Breast epithelium (tissue), 3 donors: ENCODE data around the gene MAT2B.

Source experiments
- POLR2A ChIP-seq: fragments of 450-650 bp; IDR thresholded peaks from one replicate; pipeline ENCODE4 v1.6.1; 2016; ENCODE audit warnings: antibody characterized with exemption, mild to moderate bottlenecking, moderate library complexity
- POLR2AphosphoS5 ChIP-seq, 3 donors: sonication (generic); formaldehyde crosslinking; IDR thresholded peaks; one replicate each; pipeline ENCODE4 v1.6.1; 2017; ENCODE audit warnings: antibody characterized with exemption in 3 of 3
- TF ChIP-seq, protein P1 (sequence below), 3 donors: fragments of 450-650 bp; IDR thresholded peaks; one replicate each; pipeline ENCODE4 v1.5.1; 2016 to 2017; ENCODE audit warnings: antibody characterized with exemption in 3 of 3, mild to moderate bottlenecking in 3 of 3, moderate library complexity in 3 of 3

GRCh38 chr5:163544836-163545235 lies 39.4 kb downstream of the MAT2B start:
- TF ChIP-seq, protein P1, sequence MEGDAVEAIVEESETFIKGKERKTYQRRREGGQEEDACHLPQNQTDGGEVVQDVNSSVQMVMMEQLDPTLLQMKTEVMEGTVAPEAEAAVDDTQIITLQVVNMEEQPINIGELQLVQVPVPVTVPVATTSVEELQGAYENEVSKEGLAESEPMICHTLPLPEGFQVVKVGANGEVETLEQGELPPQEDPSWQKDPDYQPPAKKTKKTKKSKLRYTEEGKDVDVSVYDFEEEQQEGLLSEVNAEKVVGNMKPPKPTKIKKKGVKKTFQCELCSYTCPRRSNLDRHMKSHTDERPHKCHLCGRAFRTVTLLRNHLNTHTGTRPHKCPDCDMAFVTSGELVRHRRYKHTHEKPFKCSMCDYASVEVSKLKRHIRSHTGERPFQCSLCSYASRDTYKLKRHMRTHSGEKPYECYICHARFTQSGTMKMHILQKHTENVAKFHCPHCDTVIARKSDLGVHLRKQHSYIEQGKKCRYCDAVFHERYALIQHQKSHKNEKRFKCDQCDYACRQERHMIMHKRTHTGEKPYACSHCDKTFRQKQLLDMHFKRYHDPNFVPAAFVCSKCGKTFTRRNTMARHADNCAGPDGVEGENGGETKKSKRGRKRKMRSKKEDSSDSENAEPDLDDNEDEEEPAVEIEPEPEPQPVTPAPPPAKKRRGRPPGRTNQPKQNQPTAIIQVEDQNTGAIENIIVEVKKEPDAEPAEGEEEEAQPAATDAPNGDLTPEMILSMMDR (IDR thresholded peaks at IDR 0.05), result no peak
- TF ChIP-seq POLR2A, result no peak
- TF ChIP-seq POLR2AphosphoS5 (IDR thresholded peaks at IDR 0.05), result no peak
